ENCODE measurements around the gene EYS.

DNA sequence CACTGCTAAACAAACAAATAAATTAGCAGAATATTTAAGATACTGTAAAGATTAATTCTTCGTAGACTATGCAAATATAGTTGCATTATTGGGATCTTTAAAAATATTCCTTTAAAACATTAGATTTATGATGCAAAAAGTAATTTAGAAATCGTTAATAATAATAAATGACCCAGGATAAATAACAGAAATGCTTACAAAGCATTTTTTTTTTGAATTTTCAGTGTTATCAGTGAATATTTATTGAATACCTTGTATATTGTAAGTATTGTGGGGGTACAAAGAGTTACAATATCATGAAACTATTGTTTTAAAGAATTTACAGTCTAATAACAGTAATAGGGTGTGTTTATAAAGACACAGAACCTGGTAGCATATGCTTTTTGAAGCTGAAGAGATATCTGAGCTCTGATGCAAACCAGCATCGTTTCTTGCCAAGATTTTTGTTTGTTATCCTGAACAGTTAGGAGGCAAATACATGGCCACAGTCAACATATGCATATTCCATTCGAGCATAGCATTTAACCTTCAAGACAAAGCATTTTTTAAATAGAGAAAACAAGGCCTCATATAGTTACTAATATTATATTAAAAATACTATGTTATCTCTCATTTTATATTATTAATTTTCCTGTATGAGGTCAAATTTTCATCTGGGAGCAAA is 1584.2 kb downstream of the EYS start:
- no peak for TF ChIP-seq POLR2A (IDR thresholded peaks at IDR 0.05)
- TF ChIP-seq POLR2AphosphoS5 (IDR thresholded peaks at IDR 0.05), result no peak
- TF ChIP-seq, protein P1, sequence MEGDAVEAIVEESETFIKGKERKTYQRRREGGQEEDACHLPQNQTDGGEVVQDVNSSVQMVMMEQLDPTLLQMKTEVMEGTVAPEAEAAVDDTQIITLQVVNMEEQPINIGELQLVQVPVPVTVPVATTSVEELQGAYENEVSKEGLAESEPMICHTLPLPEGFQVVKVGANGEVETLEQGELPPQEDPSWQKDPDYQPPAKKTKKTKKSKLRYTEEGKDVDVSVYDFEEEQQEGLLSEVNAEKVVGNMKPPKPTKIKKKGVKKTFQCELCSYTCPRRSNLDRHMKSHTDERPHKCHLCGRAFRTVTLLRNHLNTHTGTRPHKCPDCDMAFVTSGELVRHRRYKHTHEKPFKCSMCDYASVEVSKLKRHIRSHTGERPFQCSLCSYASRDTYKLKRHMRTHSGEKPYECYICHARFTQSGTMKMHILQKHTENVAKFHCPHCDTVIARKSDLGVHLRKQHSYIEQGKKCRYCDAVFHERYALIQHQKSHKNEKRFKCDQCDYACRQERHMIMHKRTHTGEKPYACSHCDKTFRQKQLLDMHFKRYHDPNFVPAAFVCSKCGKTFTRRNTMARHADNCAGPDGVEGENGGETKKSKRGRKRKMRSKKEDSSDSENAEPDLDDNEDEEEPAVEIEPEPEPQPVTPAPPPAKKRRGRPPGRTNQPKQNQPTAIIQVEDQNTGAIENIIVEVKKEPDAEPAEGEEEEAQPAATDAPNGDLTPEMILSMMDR (IDR thresholded peaks at IDR 0.05), result no peak

Data from stomach (tissue), 4 donors.